Purkinje cell (primary cell): ENCODE measurements around the gene GPR101. TPM values are rescaled to one million over a fixed set of nuclear protein-coding genes. Genes with fewer than 3 reads are reported as not detected.

Experiments
- polyA plus RNA-seq: library from polyadenylated mRNA; unstranded; fragments of >200 nt; fragmentation: Nextera tagmentation; gene quantifications from 2 replicates; pipeline ENCODE4 v1.2.1, GENCODE V29; 2014

The GPR101 gene, protein sequence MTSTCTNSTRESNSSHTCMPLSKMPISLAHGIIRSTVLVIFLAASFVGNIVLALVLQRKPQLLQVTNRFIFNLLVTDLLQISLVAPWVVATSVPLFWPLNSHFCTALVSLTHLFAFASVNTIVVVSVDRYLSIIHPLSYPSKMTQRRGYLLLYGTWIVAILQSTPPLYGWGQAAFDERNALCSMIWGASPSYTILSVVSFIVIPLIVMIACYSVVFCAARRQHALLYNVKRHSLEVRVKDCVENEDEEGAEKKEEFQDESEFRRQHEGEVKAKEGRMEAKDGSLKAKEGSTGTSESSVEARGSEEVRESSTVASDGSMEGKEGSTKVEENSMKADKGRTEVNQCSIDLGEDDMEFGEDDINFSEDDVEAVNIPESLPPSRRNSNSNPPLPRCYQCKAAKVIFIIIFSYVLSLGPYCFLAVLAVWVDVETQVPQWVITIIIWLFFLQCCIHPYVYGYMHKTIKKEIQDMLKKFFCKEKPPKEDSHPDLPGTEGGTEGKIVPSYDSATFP
- not detected in 2 replicates for polyA plus RNA-seq

DNA sequence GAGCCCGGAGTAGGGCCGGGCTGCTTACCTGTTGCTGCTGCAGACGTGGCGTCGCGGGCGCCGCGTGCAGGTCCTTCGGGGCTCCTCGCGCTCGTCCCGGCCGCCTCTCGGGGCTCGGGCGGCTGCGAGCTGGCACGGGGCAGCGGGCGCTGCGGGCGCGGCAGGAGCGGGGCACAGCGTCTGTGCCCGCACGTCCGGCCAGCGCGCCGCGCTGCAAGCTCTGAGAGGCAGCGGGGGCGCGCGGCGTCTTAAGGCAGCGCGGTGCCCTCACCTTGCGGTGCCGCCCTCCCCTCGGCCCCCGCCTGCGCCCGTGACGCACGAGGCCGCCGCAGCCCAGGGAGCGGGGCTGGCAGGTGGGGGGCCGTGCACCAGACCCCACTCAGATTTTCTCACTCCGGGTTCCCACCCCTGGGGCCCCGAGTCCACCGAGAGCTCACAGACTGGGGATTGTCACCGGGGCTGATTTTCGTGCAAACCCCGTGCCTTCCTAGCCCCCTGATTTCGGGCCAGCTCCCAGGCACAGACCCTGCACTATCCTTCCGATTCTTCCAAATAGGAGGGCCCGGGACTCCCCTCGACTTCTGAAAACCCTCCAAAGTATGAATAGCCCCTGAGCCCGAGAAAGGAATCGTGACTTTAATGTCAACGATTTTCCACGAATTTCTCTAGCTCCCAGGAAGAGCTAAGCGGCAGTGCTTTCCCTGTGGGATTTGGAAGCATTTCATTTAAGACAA is at the start of gene GPR101:
Gene GPR101, minus strand, starts transcription at position 222 of the 734 bp plus-strand sequence. CDS start 2,321 bp downstream, outside the sequence.

Other genes with a start within 250 kb of the GPR101 start
- gene RBMX, start 153.3 kb downstream of the GPR101 start, polyA plus RNA-seq: 48.5 and 59.1 TPM in 2 replicates